DOHH2 (cell line): ENCODE measurements around the gene EPHA10.

ENCODE experiments used
- CTCF ChIP-seq: fragments of 200-600 bp; sonication (generic); IDR thresholded peaks from one replicate; pipeline ENCODE4 v1.5.1; 2014; ENCODE audit warnings: antibody characterized with exemption, mild to moderate bottlenecking, low read depth, low read length; ENCODE audit not compliant: poor library complexity, severe bottlenecking
- EZH2phosphoT487 ChIP-seq: fragments of 200-600 bp; sonication (generic); IDR thresholded peaks from 2 replicates; pipeline ENCODE4 v1.6.1; 2017; ENCODE audit warnings: borderline replicate concordance, mild to moderate bottlenecking, antibody characterized with exemption, low read length, moderate library complexity, mixed read lengths

GRCh38 chr1:37807555-37808368 lies 42.8 kb upstream of the EPHA10 start, which contains the start of the genes C1orf122 and YRDC:
- TF ChIP-seq CTCF, result no peak
- TF ChIP-seq EZH2phosphoT487, result no peak
